Adipocyte (in vitro differentiated cells): ENCODE data around the gene CD36.

Source experiments
- DNase-seq: peaks from one replicate; pipeline ENCODE4 v3.0.0-alpha.2; 2015; ENCODE audit warnings: low read depth
- H3K27me3 ChIP-seq: replicated peaks from 2 replicates; pipeline ENCODE4 v1.7.0; 2013; ENCODE audit warnings: mild to moderate bottlenecking, low read length, moderate library complexity; ENCODE audit not compliant: control insufficient read depth, insufficient read depth
- H3K36me3 ChIP-seq: 2 replicates; pipeline ENCODE4 v1.7.0; 2013; ENCODE audit warnings: low read length, mild to moderate bottlenecking, moderate library complexity; ENCODE audit not compliant: control insufficient read depth, insufficient read depth, severe bottlenecking
- H3K4me1 ChIP-seq: 2 replicates; pipeline ENCODE4 v1.7.0; 2013; ENCODE audit warnings: mild to moderate bottlenecking, low read length, moderate library complexity; ENCODE audit not compliant: control insufficient read depth, insufficient read depth
- H3K4me3 ChIP-seq: 2 replicates; pipeline ENCODE4 v1.7.0; 2013; ENCODE audit warnings: mild to moderate bottlenecking, low read length, moderate library complexity
- H3K9ac ChIP-seq: 2 replicates; pipeline ENCODE4 v1.7.0; 2013; ENCODE audit warnings: mild to moderate bottlenecking, low read length, moderate library complexity
- H3K9me3 ChIP-seq: 2 replicates; pipeline ENCODE4 v1.7.0; 2013; ENCODE audit warnings: mild to moderate bottlenecking, low read length, moderate library complexity; ENCODE audit not compliant: control insufficient read depth

CD36 gene

GRCh38 chr7:80640846-80641245, 2.4 kb downstream of the CD36 start:
- peak overlapping the region; percentile 81 for H3K4me3 ChIP-seq
- H3K27me3 ChIP-seq: no peaks in the 10 kb centered on the region
- no peaks in the 10 kb centered on the region for H3K36me3 ChIP-seq
- H3K4me1 ChIP-seq: peaks cover 36% of the 10 kb centered on the region
- peak; percentile 85 for DNase-seq
- H3K9ac ChIP-seq: peak overlapping the region; percentile 87
- H3K9me3 ChIP-seq: peaks cover 12% of the 10 kb centered on the region

- peak overlapping the region; percentile 87 for H3K9ac ChIP-seq
- peaks cover 34% of the 10 kb centered on the region for H3K4me1 ChIP-seq
- DNase-seq: peak; percentile 59
- H3K36me3 ChIP-seq: peaks cover 7% of the 10 kb centered on the region
- peaks cover 12% of the 10 kb centered on the region for H3K9me3 ChIP-seq
- H3K4me3 ChIP-seq: peak overlapping the region; percentile 81
- H3K27me3 ChIP-seq: no peaks in the 10 kb centered on the region
These were observed 3.1 kb downstream of the CD36 start for GRCh38 chr7:80641548-80641947.

GRCh38 chr7:80642871-80643270, 4.4 kb downstream of the CD36 start:
- no peak for DNase-seq
- Histone ChIP-seq H3K9ac (peak overlapping the region; percentile 87), H3K36me3 (peaks cover 18% of the 10 kb centered on the region), H3K27me3 (no peaks in the 10 kb centered on the region), H3K9me3 (peaks cover 12% of the 10 kb centered on the region), H3K4me3 (peak overlapping the region; percentile 81), H3K4me1 (peaks cover 25% of the 10 kb centered on the region)

GRCh38 chr7:80643336-80643915, 5.0 kb downstream of the CD36 start:
- Histone ChIP-seq H3K4me3 (peak overlapping the region; percentile 81), H3K36me3 (peaks cover 23% of the 10 kb centered on the region), H3K9me3 (peaks cover 12% of the 10 kb centered on the region), H3K9ac (peak overlapping the region; percentile 87), H3K27me3 (no peaks in the 10 kb centered on the region), H3K4me1 (peaks cover 22% of the 10 kb centered on the region)
- no peak for DNase-seq

GRCh38 chr7:80644054-80644453, 5.6 kb downstream of the CD36 start:
- peaks cover 22% of the 10 kb centered on the region for H3K4me1 ChIP-seq
- no peak for DNase-seq

GRCh38 chr7:80646083-80646865, 7.8 kb downstream of the CD36 start:
- H3K27me3 ChIP-seq: no peaks in the 10 kb centered on the region
- no peaks in the 10 kb centered on the region for H3K9me3 ChIP-seq
- H3K4me1 ChIP-seq: peaks cover 9% of the 10 kb centered on the region
- no peak for DNase-seq
- H3K9ac ChIP-seq: no peak overlapping the region
- peak overlapping the region; percentile 43 for H3K4me3 ChIP-seq
- peaks cover 49% of the 10 kb centered on the region for H3K36me3 ChIP-seq

More at GRCh38 chr7:80644054-80644453, 5.6 kb downstream of the CD36 start:
- Histone ChIP-seq H3K9me3 (peaks cover 9% of the 10 kb centered on the region), H3K27me3 (no peaks in the 10 kb centered on the region), H3K9ac (peak overlapping the region; percentile 87), H3K36me3 (peaks cover 29% of the 10 kb centered on the region), H3K4me3 (peak overlapping the region; percentile 81)

GRCh38 chr7:80647436-80647835, 9.0 kb downstream of the CD36 start:
- Histone ChIP-seq H3K9ac (no peak overlapping the region), H3K4me1 (peaks cover 10% of the 10 kb centered on the region), H3K27me3 (no peaks in the 10 kb centered on the region), H3K4me3 (no peak overlapping the region), H3K9me3 (no peaks in the 10 kb centered on the region), H3K36me3 (peaks cover 56% of the 10 kb centered on the region)
- DNase-seq: no peak

- H3K36me3 ChIP-seq: peaks cover 63% of the 10 kb centered on the region
- H3K9me3 ChIP-seq: no peaks in the 10 kb centered on the region
- no peaks in the 10 kb centered on the region for H3K27me3 ChIP-seq
- H3K4me3 ChIP-seq: no peak overlapping the region
- peaks cover 10% of the 10 kb centered on the region for H3K4me1 ChIP-seq
- no peak for DNase-seq
- H3K9ac ChIP-seq: no peak overlapping the region
These were observed 9.7 kb downstream of the CD36 start for GRCh38 chr7:80648031-80648600.

- no peak for DNase-seq
- Histone ChIP-seq H3K27me3 (no peaks in the 10 kb centered on the region), H3K4me3 (no peak overlapping the region), H3K9ac (no peak overlapping the region), H3K4me1 (peaks cover 10% of the 10 kb centered on the region), H3K36me3 (peaks cover 72% of the 10 kb centered on the region), H3K9me3 (no peaks in the 10 kb centered on the region)
These were observed 10.6 kb downstream of the CD36 start for GRCh38 chr7:80649011-80649410.

- no peak for DNase-seq
- Histone ChIP-seq H3K4me3 (no peak overlapping the region), H3K27me3 (no peaks in the 10 kb centered on the region), H3K9me3 (no peaks in the 10 kb centered on the region), H3K36me3 (peaks cover 82% of the 10 kb centered on the region), H3K4me1 (peaks cover 19% of the 10 kb centered on the region), H3K9ac (peak overlapping the region; percentile 5)
These were observed 11.6 kb downstream of the CD36 start for GRCh38 chr7:80650030-80650429.

- Histone ChIP-seq H3K9me3 (no peaks in the 10 kb centered on the region), H3K36me3 (peaks cover 89% of the 10 kb centered on the region), H3K9ac (no peak overlapping the region), H3K4me3 (no peak overlapping the region), H3K27me3 (no peaks in the 10 kb centered on the region), H3K4me1 (peaks cover 22% of the 10 kb centered on the region)
- no peak for DNase-seq
These were observed 13.0 kb downstream of the CD36 start for GRCh38 chr7:80651471-80651870.
